Spleen (tissue), 7 donors: Measurements from ENCODE around the gene HMGXB4.
A peak's percentile ranks its signal among the peaks of the same experiment; 100 is the strongest.

Experiments
- CTCF ChIP-seq, 11 experiments: fragments of 200-600 bp in 7 of 11; fragments of 450-650 bp in 4 of 11; sonication (generic) in 4 of 11; IDR thresholded peaks in 8 of 11; conservative IDR thresholded peaks in 3 of 11; 1 replicate in 7 of 11; 2 replicates in 4 of 11; pipeline versions ENCODE4 v1.4.0 to v1.8.0; 2016 to 2021; ENCODE audit warnings: antibody characterized with exemption in 11 of 11, inconsistent platforms in 4 of 11, mild to moderate bottlenecking in 1 of 11
- POLR2A ChIP-seq, 3 donors: fragments of 450-650 bp; IDR thresholded peaks; one replicate each; pipeline ENCODE4 v1.5.1; 2017; ENCODE audit warnings: antibody characterized with exemption in 3 of 3, mild to moderate bottlenecking in 1 of 3
- POLR2AphosphoS5 ChIP-seq, 3 donors: sonication (generic); formaldehyde crosslinking; IDR thresholded peaks; one replicate each; pipeline ENCODE4 v1.5.1; 2017; ENCODE audit warnings: antibody characterized with exemption in 3 of 3
- donor health status: DM: no; HTN: no; CAD: no; lungs with moderate emphysema.
- donor health status: DM: no; HTN: no; CAD: no.
- donor health status: DM: no; HTN: no; CAD: no.

- peak in 1 of 3 donors; percentile 6 for TF ChIP-seq POLR2AphosphoS5 (IDR thresholded peaks at IDR 0.05)
- no peak for TF ChIP-seq CTCF (IDR thresholded peaks at IDR 0.05 in 8 of 11, conservative IDR thresholded peaks at IDR 0.05 in 3 of 11)
- TF ChIP-seq POLR2A (IDR thresholded peaks at IDR 0.05): no peak
These were observed 66.0 kb downstream of the HMGXB4 start for GRCh38 chr22:35323305-35323704.
